HS-27A (cell line): ENCODE measurements around the gene KRTAP5-5.
"Not testable (repeated sequence)": the region's sequence is repeated elsewhere in the genome, so short reads cannot be mapped to it uniquely, and the experiment has no call there.

Source experiments
- DNase-seq: peaks from one replicate; pipeline ENCODE4 v3.0.0-alpha.2; 2012; ENCODE audit warnings: low read depth, missing footprints

The KRTAP5-5 gene

DNA sequence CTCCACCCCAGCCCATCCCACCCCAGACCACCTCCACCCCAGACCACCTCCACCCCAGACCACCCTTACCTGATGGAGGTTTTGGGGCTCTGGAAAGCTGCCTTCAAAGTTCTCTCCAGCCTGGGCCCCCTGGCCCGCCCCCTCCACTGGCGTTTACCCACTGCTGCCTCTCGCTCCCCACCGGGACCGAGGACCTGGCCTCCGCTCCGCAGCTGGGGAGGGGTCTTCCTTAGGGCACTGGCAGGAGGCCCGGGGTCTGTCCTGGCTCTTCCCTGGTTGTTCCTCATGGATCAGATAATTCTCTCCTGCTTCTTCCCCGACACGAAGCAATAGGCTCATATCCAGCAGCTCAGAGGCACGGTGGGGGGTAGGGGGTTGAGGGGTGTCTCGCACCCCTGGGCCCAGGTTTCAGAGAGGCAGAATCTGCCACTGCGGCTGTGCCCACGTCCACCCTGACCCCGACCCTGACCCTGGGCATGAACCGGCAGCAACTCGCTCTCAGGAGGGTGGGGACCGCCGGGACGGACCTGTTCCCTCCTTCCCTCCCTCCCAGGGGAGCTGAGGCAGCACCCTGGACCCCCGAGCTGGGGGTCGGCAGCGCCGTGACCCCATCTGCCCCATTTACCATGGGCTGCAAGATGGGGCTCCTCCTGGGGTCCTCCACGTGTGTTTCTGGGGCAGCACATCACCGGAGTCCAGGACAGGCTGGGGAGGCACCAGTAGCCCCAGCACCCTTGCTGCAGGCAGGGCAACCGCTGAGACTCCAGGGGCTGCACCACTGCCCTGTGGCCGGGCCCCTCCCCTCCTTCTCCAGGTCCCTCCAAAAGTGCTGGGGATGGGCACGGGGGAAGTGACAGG, 12.9 kb downstream of the KRTAP5-5 start:
- no peak for DNase-seq

DNA sequence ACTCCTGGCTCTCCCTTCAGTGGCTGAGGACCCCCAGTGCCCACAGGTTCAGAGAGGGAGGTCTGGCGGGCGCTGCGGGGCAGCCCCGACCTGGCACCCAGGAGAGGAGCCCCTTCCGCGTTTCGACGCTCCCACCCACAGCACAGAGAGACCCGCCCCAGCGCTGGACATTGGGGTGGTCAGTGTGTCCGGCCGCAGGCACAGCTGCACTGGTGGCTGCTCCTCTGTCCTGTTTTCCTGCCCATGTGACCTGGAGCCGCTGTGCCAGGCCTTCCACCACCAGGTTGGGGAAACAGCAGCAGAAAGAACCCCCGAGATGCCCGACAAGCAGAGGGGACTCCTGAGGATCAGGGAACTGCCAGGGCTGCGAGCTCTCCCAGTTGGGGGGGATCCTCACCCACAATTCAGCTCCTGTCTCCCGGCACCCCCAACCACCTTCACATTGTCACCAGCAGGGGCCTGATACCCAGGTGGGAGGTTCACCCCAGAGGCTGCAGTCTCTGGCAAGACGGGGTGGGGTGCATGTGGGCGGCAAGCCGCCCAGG, 13.6 kb downstream of the KRTAP5-5 start:
- DNase-seq = no peak

GRCh38 chr11:1644601-1645356, 15.2 kb downstream of the KRTAP5-5 start:
- no peak for DNase-seq

DNA sequence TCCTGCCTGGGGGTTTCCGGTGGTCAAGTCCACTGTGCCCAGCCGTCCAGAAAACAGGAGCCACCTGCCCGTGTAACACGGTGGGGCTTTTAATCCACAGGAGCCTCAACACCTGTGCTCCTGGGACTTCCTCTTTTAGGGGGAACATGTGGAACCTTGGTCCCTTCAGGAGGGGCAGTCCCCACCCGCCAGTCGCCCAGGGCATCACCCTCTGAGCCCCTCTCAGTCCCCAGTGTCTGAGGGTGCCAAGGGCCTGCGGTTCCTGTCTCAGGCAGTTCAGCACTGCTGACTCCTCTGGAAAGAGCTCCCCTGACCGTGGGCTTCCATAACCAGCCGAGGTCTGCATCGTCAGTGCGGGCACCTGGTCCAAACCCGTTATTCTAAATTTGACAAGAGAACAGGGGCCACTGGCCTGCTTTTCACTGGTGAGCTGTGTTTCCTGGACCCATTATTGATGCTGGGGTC, 15.8 kb downstream of the KRTAP5-5 start:
- no peak for DNase-seq

GRCh38 chr11:1646540-1646939, 17.0 kb downstream of the KRTAP5-5 start:
- not testable (repeated sequence) for DNase-seq

DNA sequence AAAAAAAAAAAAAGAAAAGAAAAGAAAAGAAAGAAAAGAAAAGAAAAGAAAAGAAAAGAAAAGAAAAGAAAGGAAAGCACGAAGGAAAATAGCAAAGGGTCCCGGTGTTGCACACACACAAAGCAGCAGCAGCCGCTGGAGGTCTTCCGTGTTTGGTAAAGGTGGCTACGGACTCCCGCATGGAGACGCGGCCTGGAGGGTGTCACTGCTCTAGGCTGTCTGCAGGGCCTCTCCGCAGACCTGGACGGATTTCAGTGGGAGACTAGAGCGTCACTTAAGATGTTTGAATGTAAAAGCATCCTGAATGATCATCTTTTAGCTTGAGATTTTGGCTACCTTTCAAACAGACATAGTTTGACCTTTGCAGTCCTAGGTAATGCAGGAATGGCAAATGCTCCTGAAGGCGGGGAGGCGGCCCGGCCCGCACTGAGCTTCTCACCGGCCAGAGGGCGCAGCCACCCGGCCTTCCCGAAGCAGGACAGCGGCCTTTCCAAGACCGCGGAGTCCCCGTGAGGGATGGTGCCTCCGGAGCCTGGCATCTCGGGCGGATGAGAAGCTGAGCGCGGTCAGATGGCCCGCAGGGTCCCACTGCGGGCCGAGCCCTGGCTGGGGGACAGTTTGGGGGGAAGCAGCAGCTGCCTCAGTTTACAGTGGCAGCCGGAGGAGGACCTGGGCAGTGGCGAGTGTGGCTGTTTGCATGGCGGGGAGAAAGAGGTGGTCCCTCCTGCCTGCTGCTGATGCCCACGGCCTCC, 18.5 kb downstream of the KRTAP5-5 start:
- DNase-seq = no peak

- DNase-seq = no peak
Observed at GRCh38 chr11:1648653-1649420, 19.3 kb downstream of the KRTAP5-5 start.

GRCh38 chr11:1650034-1650917, 20.7 kb downstream of the KRTAP5-5 start:
- no peak for DNase-seq

DNA sequence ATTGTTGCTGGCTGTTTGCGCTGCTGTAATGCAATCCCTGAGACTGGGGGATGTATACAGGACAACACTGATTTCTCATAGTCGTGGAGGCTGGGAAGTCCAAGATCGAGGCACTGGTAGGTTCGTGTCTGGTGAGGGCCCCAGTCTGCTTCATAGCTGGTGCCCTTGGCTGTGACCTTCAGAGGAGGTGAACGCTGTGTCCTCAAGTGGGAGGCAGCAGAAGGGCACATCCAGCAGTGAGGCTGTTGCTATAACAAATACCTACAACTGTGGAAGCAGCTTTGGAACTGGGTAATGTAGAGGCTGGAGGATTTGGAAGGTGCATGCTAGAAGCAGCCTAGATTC, 21.3 kb downstream of the KRTAP5-5 start:
- no peak for DNase-seq

DNA sequence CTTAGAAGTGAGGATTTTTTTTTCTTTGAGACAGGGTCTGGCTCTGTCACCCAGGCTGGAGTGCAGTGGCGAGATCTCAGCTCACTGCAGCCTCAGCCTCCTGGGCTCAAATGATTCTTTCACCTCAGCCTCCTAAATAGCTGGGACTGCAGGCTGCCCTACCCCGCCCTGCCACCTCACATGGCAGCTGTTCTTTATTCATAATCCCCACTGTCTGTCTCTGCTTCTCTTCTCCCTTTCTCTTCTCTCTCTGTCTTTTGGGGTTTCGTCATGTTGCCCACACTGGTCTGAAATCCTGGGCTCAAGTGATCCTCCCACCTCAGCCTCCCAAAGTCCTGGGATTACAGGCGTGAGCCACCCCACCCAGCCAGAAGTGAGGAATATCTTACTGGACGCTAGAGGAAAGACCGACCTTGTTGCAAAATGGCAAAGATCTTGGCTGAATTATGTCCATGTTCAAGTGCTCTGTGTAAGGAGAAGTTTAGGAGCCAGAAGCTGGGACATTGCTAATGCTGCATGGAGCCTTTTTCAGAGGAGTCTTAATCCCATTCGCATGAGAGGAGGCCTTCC, 21.9 kb downstream of the KRTAP5-5 start:
- no peak for DNase-seq

GRCh38 chr11:1652026-1652425, 22.5 kb downstream of the KRTAP5-5 start:
- no peak for DNase-seq

DNA sequence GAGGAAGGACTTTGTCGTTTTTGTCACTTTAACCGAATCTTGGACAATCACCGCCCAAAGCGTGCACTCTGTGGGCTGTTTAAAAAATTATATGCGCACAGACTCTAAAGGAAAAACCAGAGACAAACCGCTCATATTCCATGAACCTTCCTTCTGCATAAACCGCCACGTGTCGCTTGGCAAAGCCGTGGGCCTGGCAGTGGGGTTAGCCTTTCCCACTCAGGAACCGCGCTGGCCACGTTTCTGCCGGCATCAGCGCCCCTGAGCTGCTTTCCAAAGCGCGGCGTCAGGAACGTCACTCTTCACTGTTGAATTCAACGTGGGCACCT, 22.8 kb downstream of the KRTAP5-5 start:
- DNase-seq = no peak

DNA sequence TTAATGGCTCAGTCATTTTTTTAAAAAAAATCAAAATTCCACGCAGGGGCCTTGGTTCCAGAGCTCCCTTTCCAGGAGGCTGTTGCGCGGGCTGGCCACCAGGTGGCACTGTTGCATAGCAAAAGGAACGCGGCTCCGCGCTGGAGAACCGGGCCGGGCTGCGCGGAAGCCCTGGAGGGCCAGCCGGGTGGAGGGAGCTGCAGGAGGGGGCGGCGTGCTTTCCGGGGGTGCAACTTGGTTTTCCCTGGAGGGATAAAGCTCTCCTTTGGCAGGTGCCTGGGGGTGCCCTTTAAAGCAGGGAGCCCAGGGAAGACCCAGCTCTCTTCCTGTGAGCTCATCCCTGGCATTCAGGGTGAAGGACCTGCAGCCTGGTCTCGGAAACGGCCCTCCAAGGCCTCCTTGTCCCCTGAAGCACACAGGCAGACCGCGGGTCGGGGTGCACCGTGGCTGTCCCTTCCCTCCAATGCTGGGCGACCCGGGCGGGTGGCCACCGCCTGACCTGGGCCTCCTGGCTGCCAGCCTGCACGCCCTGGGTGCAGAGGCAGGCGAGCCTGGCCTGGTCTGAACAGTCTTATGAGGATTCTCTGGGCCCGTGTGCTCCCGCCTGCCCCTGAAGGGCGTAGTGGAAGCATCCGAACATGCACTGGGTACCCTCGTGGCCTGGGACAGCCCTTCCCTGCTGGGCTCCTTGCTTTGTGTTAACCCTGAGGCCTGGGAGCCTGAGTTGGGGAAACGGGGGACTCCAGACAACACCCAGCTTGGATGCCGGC, 23.4 kb downstream of the KRTAP5-5 start:
- DNase-seq = no peak

- no peak for DNase-seq
Observed at GRCh38 chr11:1653541-1654387, 24.2 kb downstream of the KRTAP5-5 start.

GRCh38 chr11:1654388-1655167, 25.0 kb downstream of the KRTAP5-5 start:
- no peak for DNase-seq

DNA sequence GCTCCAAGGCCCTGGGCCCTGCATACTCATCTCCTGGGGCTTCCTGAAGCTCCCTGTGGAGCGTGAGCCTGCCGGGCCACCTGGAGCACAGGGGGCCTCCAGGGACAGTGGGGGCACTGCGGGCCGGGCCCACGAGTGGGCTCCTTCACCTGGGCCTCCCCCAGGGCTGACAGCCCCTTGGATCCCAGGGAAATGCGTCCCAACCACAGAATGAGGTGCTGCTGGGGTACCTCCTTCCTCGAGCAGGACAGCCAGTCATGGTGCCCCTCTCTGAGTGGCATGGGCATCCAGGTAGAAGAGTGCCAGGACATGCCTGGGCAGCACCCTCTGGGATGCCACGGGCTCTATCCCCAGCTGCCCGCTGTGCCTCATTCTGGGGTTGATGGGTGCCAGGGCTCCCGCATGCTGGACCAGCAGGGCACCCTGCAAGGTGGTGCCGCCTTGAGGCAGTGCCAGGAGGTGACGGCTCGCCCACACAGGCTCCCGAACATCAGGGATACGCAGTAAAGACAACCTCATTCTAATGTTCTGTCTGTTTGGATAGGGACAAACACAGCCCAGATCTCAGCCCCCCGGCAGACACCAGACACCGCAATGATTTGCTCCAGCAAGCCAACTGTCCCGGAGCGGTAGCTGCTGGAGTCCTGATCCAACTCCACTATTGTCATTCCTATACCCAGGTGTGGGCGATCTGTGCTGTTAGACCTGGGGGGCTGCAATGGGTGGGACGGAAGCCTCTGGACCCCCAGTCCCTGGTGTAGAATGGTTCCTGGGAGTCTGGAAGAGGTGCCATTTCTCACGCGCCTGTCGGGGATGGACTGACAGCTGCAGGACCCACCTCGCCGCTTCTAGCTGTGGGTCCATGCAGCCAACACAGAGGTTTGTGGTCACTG, 25.8 kb downstream of the KRTAP5-5 start:
- no peak for DNase-seq

GRCh38 chr11:1656061-1656441, 26.5 kb downstream of the KRTAP5-5 start:
- no peak for DNase-seq
